GM23248 (cell line): ENCODE measurements around the gene INTS11. TPM values are rescaled to one million over a fixed set of nuclear protein-coding genes. Genes with fewer than 3 reads are reported as not detected.

Experiments
- DNase-seq: peaks from one replicate; pipeline ENCODE4 v3.0.0-alpha.2; 2015
- H2AFZ ChIP-seq: fragments of 200-600 bp; sonication (generic); 2 replicates; pipeline ENCODE4 v1.6.1; 2016; ENCODE audit warnings: antibody characterized with exemption
- H3F3A ChIP-seq: fragments of 200-600 bp; sonication (generic); 2 replicates; pipeline ENCODE4 v1.6.1; 2016; ENCODE audit warnings: mild to moderate bottlenecking, antibody characterized with exemption, mixed run types; ENCODE audit not compliant: insufficient read depth
- H3K27ac ChIP-seq: fragments of 200-600 bp; sonication (generic); 2 replicates; pipeline ENCODE4 v1.5.1; 2016; ENCODE audit warnings: mild to moderate bottlenecking
- H3K27me3 ChIP-seq: fragments of 200-600 bp; sonication (generic); replicated peaks from 2 replicates; pipeline ENCODE4 v1.6.1; 2016; ENCODE audit warnings: mild to moderate bottlenecking; ENCODE audit not compliant: insufficient read depth
- H3K36me3 ChIP-seq: fragments of 200-600 bp; sonication (generic); 2 replicates; pipeline ENCODE4 v1.6.1; 2016; ENCODE audit warnings: low read depth, mild to moderate bottlenecking
- H3K4me1 ChIP-seq: fragments of 200-600 bp; sonication (generic); 2 replicates; pipeline ENCODE4 v1.6.1; 2016; ENCODE audit warnings: mild to moderate bottlenecking; ENCODE audit not compliant: insufficient read depth
- H3K4me2 ChIP-seq: fragments of 200-600 bp; sonication (generic); one replicate; pipeline ENCODE4 v1.6.1; 2016; ENCODE audit warnings: mild to moderate bottlenecking; ENCODE audit not compliant: unreplicated experiment
- H3K4me3 ChIP-seq: fragments of 200-600 bp; sonication (generic); 2 replicates; pipeline ENCODE4 v1.5.1; 2016; ENCODE audit warnings: mild to moderate bottlenecking
- H3K79me2 ChIP-seq: fragments of 200-600 bp; sonication (generic); 2 replicates; pipeline ENCODE4 v1.6.1; 2016; ENCODE audit warnings: mild to moderate bottlenecking; ENCODE audit not compliant: insufficient read depth
- H3K9ac ChIP-seq: fragments of 200-600 bp; sonication (generic); 2 replicates; pipeline ENCODE4 v1.6.1; 2016; ENCODE audit warnings: mild to moderate bottlenecking
- H3K9me2 ChIP-seq: fragments of 200-600 bp; sonication (generic); 2 replicates; pipeline ENCODE4 v1.6.1; 2016; ENCODE audit warnings: mixed run types, mild to moderate bottlenecking, moderate library complexity; ENCODE audit not compliant: insufficient read depth
- H3K9me3 ChIP-seq: fragments of 200-600 bp; sonication (generic); one replicate; pipeline ENCODE4 v1.6.1; 2017; ENCODE audit warnings: low read depth
- H4K20me1 ChIP-seq: fragments of 200-600 bp; sonication (generic); 2 replicates; pipeline ENCODE4 v1.6.0; 2016; ENCODE audit not compliant: insufficient read depth
- EZH2 ChIP-seq: fragments of 200-600 bp; sonication (generic); IDR thresholded peaks from 2 replicates; pipeline ENCODE4 v1.6.1; 2018; ENCODE audit warnings: antibody characterized with exemption, mild to moderate bottlenecking; ENCODE audit not compliant: insufficient read depth, poor library complexity, severe bottlenecking
- EZH2phosphoT487 ChIP-seq: fragments of 200-600 bp; sonication (generic); IDR thresholded peaks from 2 replicates; pipeline ENCODE4 v1.6.1; 2018; ENCODE audit warnings: antibody characterized with exemption, moderate library complexity, mild to moderate bottlenecking, low read depth; ENCODE audit not compliant: insufficient read depth
- WGBS, 2 experiments: methylation state at CpG; one replicate each; pipeline ENCODE4 v1.1.6; 2015 to 2017; ENCODE audit warnings: low lambda C conversion rate in 2 of 2, low coverage in 1 of 2; ENCODE audit errors: missing lambda C conversion rate in 2 of 2; 5-methylcytosine and 5-hydroxymethylcytosine counted together
- in situ Hi-C: fragments of 300-500 bp; cut with MboI; formaldehyde crosslinking; loops from 2 replicates; pipeline ENCODE4 v1.15.0; 2020
- polyA plus RNA-seq: library from polyadenylated mRNA; unstranded; fragments of >200 nt; fragmentation: Nextera tagmentation; extraction: Ambion mirVana; gene quantifications from 2 replicates; pipeline ENCODE4 v1.2.1, GENCODE V29; 2016
- total RNA-seq: library from RNA; depleted of rRNA; stranded (reverse); fragments of >200 nt; shearing (Covaris generic); gene quantifications from 2 replicates; pipeline ENCODE4 v1.2.3, GENCODE V29; 2014

INTS11 gene
- total and polyA plus RNA-seq, 2 experiments from 2014 or later: 70.2 to 90.0 TPM

DNA sequence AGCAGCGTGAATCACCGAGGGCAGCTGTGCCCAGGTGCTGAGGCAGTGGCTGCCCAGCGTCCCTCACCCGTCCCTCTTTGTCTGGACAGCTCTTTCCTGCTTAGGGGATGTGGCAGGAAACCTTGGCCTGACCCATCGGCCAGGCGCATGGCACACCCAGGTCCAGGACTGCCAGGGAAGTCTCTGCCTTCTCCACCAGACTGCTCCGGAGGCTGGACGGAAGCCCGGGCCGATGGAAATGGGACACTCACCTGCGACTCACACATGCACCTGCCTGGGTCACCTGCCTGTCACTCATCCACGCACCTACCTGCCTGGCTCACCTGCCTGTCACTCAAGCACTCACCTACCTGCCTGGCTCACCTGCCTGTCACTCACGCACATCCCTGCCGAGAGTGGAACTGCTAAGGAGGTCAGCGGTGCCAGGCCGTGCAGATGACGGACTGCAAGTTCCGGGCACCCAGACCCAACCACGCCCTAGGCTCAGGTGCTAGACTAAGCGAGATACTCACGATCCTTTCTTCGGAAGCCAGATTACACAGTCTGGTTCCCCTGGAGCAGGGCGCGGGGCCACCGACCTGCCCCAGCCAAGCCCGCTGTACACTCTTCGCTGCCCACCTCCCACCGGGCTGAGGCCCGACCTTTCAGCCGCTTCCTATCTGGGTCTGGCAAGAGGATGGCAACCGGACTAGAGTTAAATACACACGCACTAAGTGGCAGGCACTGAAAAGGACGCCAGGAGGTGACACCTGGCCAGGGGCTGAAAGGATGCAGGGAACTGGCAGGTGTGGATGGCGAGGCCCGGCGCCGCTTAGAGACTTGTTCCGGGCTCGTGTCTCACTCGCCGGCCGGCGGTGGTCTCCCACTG, 51.9 kb downstream of the INTS11 start:
- 30 to 32% methylated on average over 42 to 43 of the region's 43 CpGs for WGBS, 2 experiments
- no peaks in the 10 kb centered on the region for H4K20me1 ChIP-seq
- H3K9ac ChIP-seq: peak overlapping the region; percentile 96
- no peaks in the 10 kb centered on the region for H3K36me3 ChIP-seq
- no peak overlapping the region for H2AFZ ChIP-seq
- peak overlapping the region; percentile 96 for H3K4me3 ChIP-seq
- H3K4me1 ChIP-seq: peaks cover 26% of the 10 kb centered on the region
- no peaks in the 10 kb centered on the region for H3K9me3 ChIP-seq
- peak overlapping the region; percentile 78 for H3K4me2 ChIP-seq
- H3K79me2 ChIP-seq: peaks cover 59% of the 10 kb centered on the region
- peak; percentile 25 for DNase-seq
- H3K27ac ChIP-seq: peak overlapping the region; percentile 72
- no peaks in the 10 kb centered on the region for H3K9me2 ChIP-seq
- TF ChIP-seq EZH2: no peak
- no peak for TF ChIP-seq EZH2phosphoT487
- in situ Hi-C loops: no loop called here
- no peaks in the 10 kb centered on the region for H3K27me3 ChIP-seq
- no peaks in the 10 kb centered on the region for H3F3A ChIP-seq

DNA sequence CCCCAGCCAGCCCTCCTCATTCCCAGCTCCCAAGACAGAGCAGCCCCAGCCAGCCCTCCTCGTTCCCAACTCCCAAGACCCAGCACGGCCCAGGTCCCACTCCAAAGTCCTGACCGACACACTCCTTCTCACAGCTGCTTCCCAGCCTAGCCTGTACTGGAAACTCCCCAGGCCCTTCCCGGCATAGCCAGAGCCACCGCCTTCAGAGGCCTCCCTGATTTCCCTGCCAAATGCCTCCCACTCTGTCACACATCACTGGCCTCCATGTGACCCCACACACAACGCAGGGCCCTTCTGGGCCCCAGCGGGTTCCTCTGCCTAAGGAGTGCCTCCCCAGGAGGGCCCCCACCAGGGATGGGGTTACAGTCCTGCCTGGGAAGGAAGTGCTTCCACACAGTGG, 53.6 kb downstream of the INTS11 start:
- no peak for TF ChIP-seq EZH2
- TF ChIP-seq EZH2phosphoT487: no peak
- Histone ChIP-seq H3K4me3 (peak overlapping the region; percentile 62), H4K20me1 (no peaks in the 10 kb centered on the region), H3K9me3 (no peaks in the 10 kb centered on the region), H3K4me2 (peak overlapping the region; percentile 78), H3K4me1 (peaks cover 33% of the 10 kb centered on the region), H3K9ac (peak overlapping the region; percentile 96), H3K9me2 (no peaks in the 10 kb centered on the region), H3K79me2 (peaks cover 77% of the 10 kb centered on the region), H3K36me3 (0 out of 2 replicates have a peak, but pooled peaks cover 2% of the 10 kb centered on the region), H3K27ac (peak overlapping the region; percentile 80), H3K27me3 (no peaks in the 10 kb centered on the region), H3F3A (peaks cover 11% of the 10 kb centered on the region), H2AFZ (no peak overlapping the region)
- DNase-seq: peak; percentile 84
- in situ Hi-C loops: no loop called here
- 16 to 18% methylated on average over 7 of the region's 7 CpGs for WGBS, 2 experiments

DNA sequence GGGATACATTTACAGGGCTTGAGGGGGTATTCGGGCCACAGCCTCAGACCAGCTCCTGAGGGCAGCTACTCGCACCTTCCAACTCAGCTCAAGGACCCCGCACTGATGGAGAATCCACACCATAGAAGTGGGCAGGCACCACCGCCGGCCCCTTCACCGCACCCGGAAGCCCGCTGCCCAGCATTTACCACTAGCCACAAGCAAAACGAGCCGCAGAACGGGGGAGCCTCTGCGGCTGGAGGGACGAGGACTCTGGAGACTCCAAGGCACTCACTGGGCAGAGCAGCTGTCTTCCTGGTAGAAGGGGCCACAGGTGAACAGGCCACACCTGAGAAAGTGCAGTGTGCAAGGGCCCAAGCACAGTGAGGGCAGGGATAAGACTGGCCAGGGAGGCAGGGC, 56.2 kb downstream of the INTS11 start:
- no peak for DNase-seq
- Histone ChIP-seq H3K9ac (no peak overlapping the region), H3K4me1 (peaks cover 51% of the 10 kb centered on the region), H3K9me3 (no peaks in the 10 kb centered on the region), H3K27ac (no peak overlapping the region), H3K4me2 (no peak overlapping the region), H3F3A (peaks cover 25% of the 10 kb centered on the region), H3K27me3 (no peaks in the 10 kb centered on the region), H3K4me3 (no peak overlapping the region), H3K36me3 (peaks cover 16% of the 10 kb centered on the region; the same call in 1 of the 2 replicates), H3K9me2 (no peaks in the 10 kb centered on the region), H2AFZ (no peak overlapping the region), H4K20me1 (no peaks in the 10 kb centered on the region), H3K79me2 (peaks cover 90% of the 10 kb centered on the region)
- 97 to 99% methylated on average over 13 of the region's 13 CpGs for WGBS, 2 experiments
- in situ Hi-C loops: no loop called here
- TF ChIP-seq EZH2phosphoT487: no peak
- no peak for TF ChIP-seq EZH2

DNA sequence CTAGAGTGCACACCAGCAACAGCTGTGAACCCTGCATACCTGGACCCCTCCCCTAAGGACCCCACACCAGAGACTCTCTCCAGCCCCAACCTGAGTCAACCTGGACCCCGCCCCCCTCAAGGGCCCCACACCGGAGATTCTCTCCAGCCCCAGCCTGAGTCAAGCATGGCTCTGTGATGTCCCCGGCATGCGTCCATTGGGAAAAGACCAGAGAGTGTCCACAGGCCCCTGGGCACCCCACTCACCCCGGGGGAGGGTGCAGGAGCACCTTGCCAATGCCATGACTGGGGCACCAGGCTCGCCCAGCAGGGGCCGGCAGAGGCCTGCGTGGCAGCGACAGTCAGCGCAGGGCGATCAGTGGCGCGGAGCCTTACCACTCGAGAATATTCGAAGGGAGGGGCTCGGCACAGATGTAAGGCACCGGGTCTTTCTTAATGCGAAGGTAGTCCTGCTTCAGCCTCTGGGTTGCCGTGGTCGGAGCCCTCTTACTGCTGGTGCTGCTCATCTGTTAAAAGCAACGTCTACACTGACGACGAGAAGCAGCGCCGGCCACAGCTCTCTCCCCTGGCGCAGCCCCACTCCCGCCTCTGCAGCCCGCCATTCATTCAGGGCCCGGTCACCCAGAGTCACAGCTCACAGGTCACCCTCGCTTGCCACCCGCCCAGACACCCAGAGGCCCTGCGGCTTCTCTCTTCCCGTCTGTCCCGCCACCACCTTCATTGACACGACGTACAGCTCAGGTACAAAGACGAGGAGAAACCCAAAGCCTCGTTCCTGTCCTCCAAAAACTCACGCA, 56.8 kb downstream of the INTS11 start:
- H3K9ac ChIP-seq: no peak overlapping the region
- peaks cover 22% of the 10 kb centered on the region; the same call in 1 of the 2 replicates for H3K36me3 ChIP-seq
- H3K9me2 ChIP-seq: no peaks in the 10 kb centered on the region
- H3K79me2 ChIP-seq: peaks cover 90% of the 10 kb centered on the region
- H4K20me1 ChIP-seq: no peaks in the 10 kb centered on the region
- H3K4me2 ChIP-seq: no peak overlapping the region
- WGBS, 2 experiments: 90 to 98% methylated on average over 37 to 39 of the region's 39 CpGs
- H3K9me3 ChIP-seq: no peaks in the 10 kb centered on the region
- no peaks in the 10 kb centered on the region for H3K27me3 ChIP-seq
- in situ Hi-C loops: no loop called here
- TF ChIP-seq EZH2phosphoT487 (no peak), EZH2 (no peak)
- no peak overlapping the region for H3K4me3 ChIP-seq
- no peak for DNase-seq
- peaks cover 51% of the 10 kb centered on the region for H3K4me1 ChIP-seq
- H3F3A ChIP-seq: peaks cover 25% of the 10 kb centered on the region
- H2AFZ ChIP-seq: no peak overlapping the region
- H3K27ac ChIP-seq: no peak overlapping the region
